GM18520 (cell line): Measurements from ENCODE around the gene ADAM30.

ENCODE experiments used
- ATAC-seq: cut with Tn5 transposase; IDR thresholded peaks from one replicate; pipeline ENCODE4 v1.9.1; 2021; ENCODE audit not compliant: unreplicated experiment

Gene ADAM30

GRCh38 chr1:119896303-119896702 lies at the start of gene ADAM30:
ADAM30 (minus strand) TSS chr1:119896515; CDS start chr1:119896336, 179 bp downstream.
- ATAC-seq = no peak

- no peak for ATAC-seq
Observed at GRCh38 chr1:119943216-119943615, 46.9 kb upstream of the ADAM30 start.

- ATAC-seq = no peak
Observed at GRCh38 chr1:119941392-119941791, 45.1 kb upstream of the ADAM30 start.

GRCh38 chr1:119940697-119941096 lies 44.4 kb upstream of the ADAM30 start:
- ATAC-seq = no peak

- no peak for ATAC-seq
Observed at GRCh38 chr1:119937198-119937597, 40.9 kb upstream of the ADAM30 start.

GRCh38 chr1:119935915-119936314 lies 39.6 kb upstream of the ADAM30 start:
- no peak for ATAC-seq

GRCh38 chr1:119935373-119935772 lies 39.1 kb upstream of the ADAM30 start:
- no peak for ATAC-seq

GRCh38 chr1:119933397-119933796 lies 37.1 kb upstream of the ADAM30 start:
- ATAC-seq = no peak

- ATAC-seq = no peak
Observed at GRCh38 chr1:119929643-119930315, 33.5 kb upstream of the ADAM30 start.

- ATAC-seq = no peak
Observed at GRCh38 chr1:119926553-119926952, 30.2 kb upstream of the ADAM30 start.

- no peak for ATAC-seq
Observed at GRCh38 chr1:119924948-119925898, 28.9 kb upstream of the ADAM30 start.

- no peak for ATAC-seq
Observed at GRCh38 chr1:119920104-119920968, 24.0 kb upstream of the ADAM30 start.

GRCh38 chr1:119919241-119919640 lies 22.9 kb upstream of the ADAM30 start:
- no peak for ATAC-seq

- no peak for ATAC-seq
Observed at GRCh38 chr1:119918301-119918700, 22.0 kb upstream of the ADAM30 start.

- no peak for ATAC-seq
Observed at GRCh38 chr1:119917304-119918055, 21.2 kb upstream of the ADAM30 start.

GRCh38 chr1:119915517-119915916 lies 19.2 kb upstream of the ADAM30 start:
- ATAC-seq = no peak

GRCh38 chr1:119914071-119914470 lies 17.8 kb upstream of the ADAM30 start:
- no peak for ATAC-seq

- ATAC-seq = no peak
Observed at GRCh38 chr1:119912963-119913362, 16.6 kb upstream of the ADAM30 start.

GRCh38 chr1:119911775-119912174 lies 15.5 kb upstream of the ADAM30 start:
- no peak for ATAC-seq

GRCh38 chr1:119910618-119911017 lies 14.3 kb upstream of the ADAM30 start:
- ATAC-seq = no peak
